ENCODE measurements around the gene SARM1.

GRCh38 chr17:28324267-28324745 lies 47.2 kb upstream of the SARM1 start:
- no peak for TF ChIP-seq TAF1 (IDR thresholded peaks at IDR 0.05; ENCODE audit: low read depth, low read length)
- TF ChIP-seq POLR2AphosphoS5 (IDR thresholded peaks at IDR 0.05; ENCODE audit: low read depth, low read length), result no peak
- TF ChIP-seq POLR2A (IDR thresholded peaks at IDR 0.05; ENCODE audit: low read depth, low read length), result no peak
- TF ChIP-seq SPI1 (IDR thresholded peaks at IDR 0.05; ENCODE audit: low read depth, low read length), result no peak
- no peak for TF ChIP-seq PAX5 (IDR thresholded peaks at IDR 0.05; ENCODE audit: insufficient read depth, low read length, severe bottlenecking)

All from GM12891 (cell line).